Dermis blood vessel endothelial cell (primary cell): ENCODE measurements around the gene MBNL1. TPM values are rescaled to one million over a fixed set of nuclear protein-coding genes. Genes with fewer than 3 reads are reported as not detected.

Experiments
- DNase-seq: peaks from one replicate; pipeline ENCODE4 v3.0.0; 2010
- total RNA-seq: library from RNA; depleted of rRNA; stranded (reverse); fragments of >200 nt; gene quantifications from 2 replicates; pipeline ENCODE4 v1.2.3, GENCODE V29; 2014

The MBNL1 gene
- total RNA-seq, 1 donor from 2014 or later: 389 TPM

DNA sequence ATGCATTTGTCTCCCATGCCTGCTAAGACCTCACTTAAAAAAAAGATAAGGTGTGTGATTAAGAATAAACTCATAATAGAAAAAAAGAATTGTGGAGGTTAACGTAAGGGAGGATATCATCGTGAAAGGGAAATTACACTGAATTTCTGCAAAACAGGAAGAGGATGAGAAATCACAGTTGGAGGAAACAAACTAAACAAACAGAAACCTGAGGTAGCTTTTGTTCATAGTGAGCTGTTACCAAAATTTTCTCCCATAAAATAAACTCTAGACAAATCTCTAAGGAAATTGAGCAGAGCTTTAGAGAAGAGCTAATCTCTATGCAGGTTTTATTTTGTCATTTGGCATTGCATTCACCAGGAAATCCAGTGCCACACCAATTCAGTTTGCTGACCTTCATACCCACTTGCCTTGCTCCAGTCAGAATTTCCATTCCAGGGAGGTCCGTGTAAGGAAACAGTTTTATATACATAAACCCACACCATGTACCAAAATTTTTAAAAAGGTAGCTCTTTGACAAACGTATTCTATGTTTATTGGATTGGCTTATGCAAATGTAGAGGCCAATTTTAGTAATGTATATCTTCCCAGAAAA, 231.2 kb downstream of the MBNL1 start:
- peak; percentile 58 for DNase-seq

GRCh38 chr3:152505926-152506325, 237.2 kb downstream of the MBNL1 start:
- no peak for DNase-seq

DNA sequence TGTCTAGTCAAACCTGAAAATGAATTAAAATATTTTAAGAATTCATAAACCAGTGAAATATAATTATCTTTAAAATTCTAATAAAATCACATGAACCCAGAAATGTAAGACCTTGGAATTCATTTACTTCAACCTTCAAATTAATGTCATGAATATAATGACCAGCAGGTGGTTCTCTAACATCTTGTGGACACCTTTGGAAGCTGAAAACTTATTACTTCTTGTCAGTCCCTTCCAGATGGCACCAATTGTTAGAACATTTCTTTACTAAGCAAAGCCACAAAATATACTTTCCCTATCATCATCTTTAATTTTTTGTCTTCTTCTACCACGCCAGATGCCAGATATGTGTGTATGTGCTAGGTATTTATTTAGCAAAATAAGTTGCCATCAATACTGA, 240.0 kb downstream of the MBNL1 start:
- peak; percentile 31 for DNase-seq

- no peak for DNase-seq
These were observed 243.2 kb downstream of the MBNL1 start for GRCh38 chr3:152511904-152512303.

- DNase-seq: no peak
These were observed 244.7 kb downstream of the MBNL1 start for GRCh38 chr3:152513301-152513960.
